Fibroblast of skin of back (primary cell): ENCODE results near the gene ELP5. TPM values are rescaled to one million over a fixed set of nuclear protein-coding genes. Genes with fewer than 3 reads are reported as not detected.

Experiments
- DNase-seq: peaks from one replicate; pipeline ENCODE4 v3.0.0-alpha.2; 2013
- polyA plus RNA-seq, 2 experiments: library from polyadenylated mRNA; unstranded; fragments of 120-200 nt; gene quantifications; one replicate each; pipeline ENCODE4 v1.2.1, GENCODE V29; 2013; ENCODE audit not compliant: insufficient read length in 2 of 2

The ELP5 gene
- polyA plus RNA-seq (2013, experiment 1 of 2; ENCODE audit: insufficient read length) = 29.1 TPM
- 22.0 TPM for polyA plus RNA-seq (2013, experiment 2 of 2; ENCODE audit: insufficient read length)

GRCh38 chr17:7252176-7253043 is at the start of gene ELP5:
ELP5 (plus strand) TSS chr17:7252215; CDS start chr17:7252551, 336 bp downstream.
- peak; percentile 97 for DNase-seq

- no peak for DNase-seq
Observed at GRCh38 chr17:7203391-7203790, 48.6 kb upstream of the ELP5 start.

DNA sequence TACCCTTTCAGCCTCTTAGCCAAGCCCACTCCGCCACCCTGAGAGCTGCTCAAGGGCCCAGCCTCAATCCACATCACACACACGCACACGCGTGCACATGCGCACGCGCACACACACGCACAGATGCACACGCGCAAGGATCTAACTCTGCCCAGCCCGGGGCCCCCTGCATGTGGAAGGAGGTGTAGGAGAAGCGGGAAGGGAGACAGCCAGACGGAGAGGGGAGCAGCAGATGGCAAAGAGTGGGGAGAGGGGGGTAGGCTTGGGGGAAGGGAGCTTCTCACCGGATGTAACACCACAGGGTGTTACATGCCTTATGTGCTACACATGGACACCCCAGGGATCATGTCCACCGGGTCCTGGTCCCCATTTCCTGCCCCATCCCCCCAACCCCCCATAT is 47.7 kb upstream of the ELP5 start:
- DNase-seq = peak; percentile 37

DNA sequence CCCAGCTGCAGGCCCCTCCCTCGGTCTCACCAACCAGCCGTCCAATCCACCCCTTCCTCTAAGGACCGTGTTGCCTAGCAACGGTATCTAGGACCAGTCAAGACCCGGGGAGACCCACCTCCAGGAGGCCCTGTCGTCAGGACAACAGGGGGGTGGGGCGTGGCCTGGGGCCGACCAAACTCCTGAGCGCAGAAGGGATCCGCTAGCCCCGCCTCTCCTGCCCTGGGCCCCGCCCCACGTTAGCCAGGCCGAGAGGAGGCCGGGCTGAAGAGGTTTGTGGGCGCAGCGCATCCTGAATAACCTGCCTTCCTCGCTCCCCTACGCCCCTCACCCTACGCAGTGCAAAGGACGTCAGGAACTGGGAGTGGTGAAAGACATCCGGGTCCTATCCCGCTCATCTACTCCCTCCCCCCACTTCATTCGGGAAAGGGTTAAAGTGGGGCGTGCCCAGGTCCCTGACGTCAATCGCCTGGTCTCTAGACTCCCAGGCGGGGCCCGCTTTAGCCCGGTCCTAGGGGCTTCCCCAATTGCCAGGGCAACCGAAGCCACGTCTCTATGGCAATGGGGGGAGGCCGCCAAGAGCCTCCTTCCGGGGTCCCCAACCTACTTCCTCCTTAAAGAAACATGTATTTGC is 47.1 kb upstream of the ELP5 start:
- peak; percentile 81 for DNase-seq

- DNase-seq = no peak
Observed at GRCh38 chr17:7205561-7205960, 46.5 kb upstream of the ELP5 start.

DNA sequence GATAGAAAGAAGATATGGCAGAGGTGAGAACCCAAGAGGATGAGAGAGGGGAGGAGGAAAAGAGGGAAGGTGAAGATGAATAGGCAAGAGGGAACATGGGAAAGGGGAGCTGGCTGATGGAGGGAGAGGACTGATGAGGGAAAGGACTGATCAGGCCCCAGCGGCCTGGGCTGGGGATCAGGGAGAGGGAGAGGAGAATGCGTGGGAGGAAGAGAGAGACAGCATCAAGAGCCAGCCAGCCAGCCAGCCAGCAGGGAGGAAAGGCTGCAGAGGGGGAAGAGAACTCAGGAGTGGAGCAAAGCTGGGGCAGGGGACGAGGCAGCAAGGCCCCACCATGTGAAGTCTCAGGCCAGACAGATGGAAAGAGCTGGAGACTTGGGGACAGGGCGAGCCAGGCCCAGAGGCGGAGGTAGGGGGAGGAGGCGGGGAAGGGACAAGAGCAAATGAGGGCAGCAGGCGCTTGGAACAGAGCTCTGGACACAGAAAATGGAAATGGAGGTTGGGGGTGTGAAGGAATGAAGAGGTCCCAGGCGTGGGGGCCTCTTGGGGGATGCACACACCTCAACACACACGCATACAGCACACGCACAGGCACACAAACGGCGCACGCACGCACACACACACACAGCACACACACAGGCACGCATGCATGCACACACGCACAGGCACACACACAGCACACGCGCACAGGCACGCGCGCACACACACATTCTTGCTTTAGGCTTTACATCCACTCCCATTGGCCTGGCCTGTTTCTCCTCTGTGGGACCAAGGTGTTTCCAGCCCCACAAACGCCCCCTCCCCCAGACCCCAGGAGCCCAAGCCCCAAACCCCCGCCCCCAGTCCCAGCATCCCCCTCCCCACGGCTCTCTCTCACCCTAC is 44.7 kb upstream of the ELP5 start:
- no peak for DNase-seq

GRCh38 chr17:7208027-7208571 is 43.9 kb upstream of the ELP5 start:
- no peak for DNase-seq

DNA sequence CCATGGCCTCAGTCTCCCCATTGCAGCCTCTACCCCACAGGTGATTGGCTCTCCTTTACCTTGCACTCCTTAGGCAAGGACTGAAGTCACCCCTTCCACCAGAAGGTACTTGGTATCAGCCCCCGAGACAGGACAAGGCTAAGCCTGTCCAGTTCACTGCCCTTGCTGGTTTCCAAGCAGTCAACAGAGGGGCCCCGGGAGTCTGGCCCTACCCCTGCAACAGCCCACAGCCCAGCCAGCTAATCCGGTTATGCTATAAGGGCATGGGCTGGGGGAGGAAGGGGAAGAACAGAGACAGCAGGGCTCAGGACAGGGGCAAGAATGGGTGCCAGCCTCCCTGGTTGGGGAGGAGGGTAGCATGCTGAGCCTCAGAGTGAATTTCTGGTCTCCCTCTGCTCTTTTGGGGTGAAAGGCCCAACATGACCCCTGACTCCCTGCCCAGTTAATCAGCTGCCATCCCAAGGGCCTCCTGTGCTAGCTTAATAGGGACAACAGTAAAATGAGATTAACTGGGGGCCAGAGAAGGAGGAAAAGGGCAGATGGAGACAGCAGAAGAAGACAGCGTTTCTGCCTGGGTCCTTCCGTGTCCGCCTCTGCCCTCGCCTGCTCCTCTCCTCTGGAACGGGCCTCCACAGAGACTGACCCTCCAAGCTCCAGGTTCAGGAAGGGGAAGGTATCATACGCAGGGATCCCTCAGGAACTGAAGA is 43.1 kb upstream of the ELP5 start:
- DNase-seq = no peak

GRCh38 chr17:7211491-7212273 is 40.3 kb upstream of the ELP5 start:
- no peak for DNase-seq

DNA sequence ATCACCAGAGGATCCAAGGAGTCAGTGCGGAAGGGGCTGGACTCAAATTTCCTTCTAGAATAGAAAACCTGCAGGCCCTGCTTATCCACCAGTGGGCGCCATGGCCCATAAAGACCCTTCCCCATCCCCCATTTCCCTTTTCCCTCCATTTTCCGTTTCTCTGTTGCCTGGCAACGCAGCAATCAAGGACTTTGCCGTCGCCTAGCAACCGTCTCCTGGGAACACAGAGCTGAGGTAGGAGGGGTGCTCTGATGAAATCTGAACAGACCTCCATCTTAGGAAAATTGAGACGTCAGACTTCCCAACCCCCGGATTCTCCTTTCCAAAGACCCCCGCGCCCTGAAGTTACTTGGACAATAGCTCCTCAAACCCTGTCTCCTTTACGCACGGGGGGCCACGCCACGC is 38.1 kb upstream of the ELP5 start:
- DNase-seq = peak; percentile 77

- peak; percentile 97 for DNase-seq
Observed at GRCh38 chr17:7214300-7215135, 37.5 kb upstream of the ELP5 start.

DNA sequence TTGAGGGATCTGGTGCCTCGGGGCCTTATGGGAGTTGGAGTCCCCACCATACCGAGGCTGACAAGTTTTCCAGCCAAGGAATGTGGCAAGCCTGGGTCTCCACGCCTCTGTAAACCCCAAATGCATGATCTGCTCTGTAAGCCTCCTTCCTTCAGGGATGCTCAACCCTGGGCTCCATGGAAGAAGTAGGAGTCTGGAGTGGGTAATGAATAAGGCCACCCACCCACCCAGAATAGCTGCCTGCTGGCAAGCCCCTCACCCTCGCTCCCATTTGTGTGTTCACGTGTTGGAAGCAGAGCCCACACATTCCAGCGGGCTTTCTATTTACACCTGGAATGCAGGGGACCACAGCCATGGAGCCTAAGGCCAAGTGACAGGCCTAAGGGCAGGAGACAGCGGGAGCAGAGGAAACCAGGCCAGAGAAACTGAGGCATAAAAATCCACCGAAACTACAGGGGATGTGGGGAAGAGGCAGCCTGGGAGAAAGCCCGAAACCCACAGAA is 36.8 kb upstream of the ELP5 start:
- no peak for DNase-seq

DNA sequence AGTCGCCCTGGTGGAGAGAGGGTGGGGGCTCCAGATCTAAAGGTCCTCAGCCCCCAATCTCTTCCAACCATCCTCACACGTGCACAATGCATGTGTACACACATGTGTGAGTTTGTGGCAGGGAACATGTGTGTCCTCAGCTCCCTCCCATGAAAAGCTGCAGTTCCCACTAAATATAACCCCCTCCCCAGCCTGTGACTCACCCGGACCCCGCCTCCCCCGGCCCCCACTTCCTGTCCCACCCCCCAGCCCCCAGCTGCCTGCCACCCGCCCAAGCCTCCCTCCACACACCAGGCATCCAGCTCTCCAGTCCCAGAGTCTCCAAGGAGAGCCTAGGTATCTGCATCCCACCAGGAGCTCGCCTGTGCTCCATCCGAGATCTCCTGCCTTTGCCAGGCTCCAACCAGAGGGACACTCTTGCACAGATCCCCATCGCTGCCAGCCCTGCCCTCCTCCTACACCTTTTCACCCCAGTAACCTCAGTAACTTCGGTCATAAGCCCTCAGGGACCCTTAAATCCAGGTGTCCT is 36.3 kb upstream of the ELP5 start:
- peak; percentile 54 for DNase-seq

DNA sequence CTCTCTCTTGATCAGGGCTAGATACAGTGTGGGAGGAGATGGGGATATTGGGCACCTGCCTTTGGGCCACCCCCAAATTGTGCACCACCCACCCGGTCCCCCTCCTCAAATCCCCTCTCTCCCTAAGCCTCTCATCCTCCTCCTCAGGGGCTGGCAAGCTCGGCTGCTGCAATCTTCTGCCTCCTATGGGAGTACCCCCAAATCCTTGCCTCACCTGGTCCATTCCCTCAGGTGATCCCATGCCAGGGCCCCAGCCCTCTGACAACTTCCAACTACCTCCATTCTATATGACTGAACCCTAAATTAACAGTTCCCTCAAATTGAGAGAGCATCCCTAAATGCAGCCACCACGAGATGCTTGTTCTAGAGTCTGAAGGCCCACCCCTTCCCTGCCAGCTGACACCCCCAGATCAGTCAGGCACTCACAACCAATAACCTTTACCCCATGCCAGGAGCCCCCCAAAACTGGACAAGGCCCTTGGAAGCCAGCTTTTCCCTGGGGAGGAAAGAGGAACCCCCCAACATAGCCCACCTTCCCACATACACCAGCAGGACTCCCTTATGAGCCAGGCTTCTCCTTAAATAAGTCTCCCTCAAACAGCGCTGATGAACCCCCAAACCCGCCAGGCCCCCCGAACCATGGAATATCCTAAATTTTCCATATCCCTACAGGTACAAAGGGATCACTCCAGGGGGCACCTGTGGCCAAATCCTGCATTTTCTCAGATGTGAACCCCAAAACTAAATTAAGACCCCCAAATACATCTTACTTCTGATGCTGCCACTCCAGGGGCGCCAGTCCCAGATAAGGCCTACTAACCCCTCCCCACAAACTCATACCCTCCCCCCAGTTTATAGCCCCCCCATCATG is 35.5 kb upstream of the ELP5 start:
- no peak for DNase-seq

DNA sequence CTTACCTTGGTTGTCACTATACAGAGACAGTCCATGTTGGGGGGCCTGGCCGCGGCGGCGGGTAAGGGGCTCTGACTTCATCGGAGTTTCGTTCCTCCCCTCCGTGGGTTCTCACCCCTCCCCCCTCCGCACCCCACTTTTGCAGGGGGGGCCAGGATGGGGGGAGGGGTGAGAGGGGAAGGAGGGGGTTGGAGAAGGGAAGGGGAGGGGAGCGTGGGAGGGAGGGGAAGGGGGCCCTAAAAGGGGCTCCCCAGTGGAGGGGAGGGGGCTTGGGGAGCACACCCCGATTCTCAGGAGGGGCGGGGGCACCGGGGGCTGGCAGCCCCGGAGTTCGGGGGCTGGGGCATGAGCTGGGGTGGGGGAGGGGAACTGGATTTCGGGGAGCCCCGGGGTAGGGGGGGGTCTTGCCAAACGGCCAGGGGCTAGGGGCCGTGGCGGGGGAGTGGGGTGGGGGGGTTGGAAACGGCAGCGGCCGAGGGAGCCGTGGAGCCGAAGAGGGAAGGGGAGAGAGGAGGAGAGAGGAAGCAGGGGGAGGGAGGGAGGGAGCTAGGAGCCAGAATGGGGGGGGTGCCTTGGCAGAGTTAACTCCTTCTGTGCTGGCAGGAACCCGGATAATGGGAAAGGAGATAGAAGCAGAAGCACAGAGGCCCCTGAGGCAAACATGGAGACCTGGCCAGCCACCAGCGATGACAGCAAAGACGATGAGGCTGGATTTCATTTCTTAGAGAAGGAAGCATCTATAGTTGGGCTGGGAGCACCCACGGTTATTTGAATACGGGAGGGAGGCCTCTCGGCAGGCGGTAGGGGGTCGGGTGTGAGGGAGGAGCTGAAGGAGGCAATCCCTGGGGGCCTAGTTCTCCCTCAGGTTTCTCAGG is 34.7 kb upstream of the ELP5 start:
- DNase-seq = peak; percentile 78

GRCh38 chr17:7218166-7218565 is 33.8 kb upstream of the ELP5 start:
- DNase-seq = no peak

- no peak for DNase-seq
Observed at GRCh38 chr17:7218758-7219157, 33.3 kb upstream of the ELP5 start.
